SK-N-MC (cell line): Measurements from ENCODE around the gene SLC38A11.

Experiments
- FOXP2 ChIP-seq: optimal IDR thresholded peaks from 2 replicates; pipeline ENCODE3; 2011; ENCODE audit warnings: mild to moderate bottlenecking, moderate library complexity; ENCODE audit not compliant: insufficient read depth; ENCODE audit errors: extremely low read length, control extremely low read depth
- POLR2AphosphoS5 ChIP-seq: IDR thresholded peaks from 2 replicates; pipeline ENCODE4 v1.6.1; 2012; ENCODE audit warnings: mild to moderate bottlenecking, low read depth, low read length, borderline replicate concordance

- TF ChIP-seq POLR2AphosphoS5, result no peak
- TF ChIP-seq FOXP2, result no peak
These were observed 38.1 kb upstream of the SLC38A11 start for GRCh38 chr2:164993287-164994016.
